ENCODE measurements around the gene ATMIN. TPM values are rescaled to one million over a fixed set of nuclear protein-coding genes. Genes with fewer than 3 reads are reported as not detected.

Gene ATMIN
- total RNA-seq, 1 donor from 2014 or later, result 40.0 TPM

- FAIRE-seq (no peak), DNase-seq (ENCODE audit: low read depth) (no peak)
- Mint-ChIP-seq H3K27ac (ENCODE audit: unreplicated experiment) (no peak overlapping the region), H3K27me3 (ENCODE audit: low read depth, unreplicated experiment) (no peaks in the 10 kb centered on the region), H3K4me3 (ENCODE audit: unreplicated experiment) (no peak overlapping the region), H3K4me1 (ENCODE audit: low read depth, unreplicated experiment) (no peaks in the 10 kb centered on the region), H3K36me3 (ENCODE audit: low read depth, unreplicated experiment) (no peaks in the 10 kb centered on the region), H3K9me3 (ENCODE audit: unreplicated experiment) (no peaks in the 10 kb centered on the region)
- peak overlapping the region; percentile 92 for H3K9ac ChIP-seq (ENCODE audit: low read length)
- peak overlapping the region; percentile 96 for H2AFZ ChIP-seq (ENCODE audit: low read depth, low read length)
- H3K27ac ChIP-seq (ENCODE audit: low read depth, low read length), result peak overlapping the region; percentile 91
- no peak for TF ChIP-seq CTCF (IDR thresholded peaks at IDR 0.05; ENCODE audit: insufficient read depth, low read depth, low read length)
- no peak for TF ChIP-seq EZH2 (IDR thresholded peaks at IDR 0.05; ENCODE audit: insufficient read depth, low read length)
- H3K4me2 ChIP-seq (ENCODE audit: low read length), result peak overlapping the region; percentile 93
- H3K36me3 ChIP-seq (ENCODE audit: insufficient read depth, low read length), result no peaks in the 10 kb centered on the region
- H4K20me1 ChIP-seq (ENCODE audit: insufficient read depth, low read length), result no peaks in the 10 kb centered on the region
- H3K79me2 ChIP-seq (ENCODE audit: insufficient read depth, low read length), result no peaks in the 10 kb centered on the region
- H3K4me3 ChIP-seq (ENCODE audit: insufficient read depth, low read depth, low read length), result peak overlapping the region; percentile 77
- no peaks in the 10 kb centered on the region for H3K9me3 ChIP-seq (ENCODE audit: insufficient read depth, low read depth, low read length)
- no peaks in the 10 kb centered on the region for H3K27me3 ChIP-seq (ENCODE audit: insufficient read depth, low read length)
- peaks cover 3% of the 10 kb centered on the region for H3K4me1 ChIP-seq (ENCODE audit: insufficient read depth, low read length)
Measured at GRCh38 chr16:81076566-81077075, 41.0 kb downstream of the ATMIN start.

GRCh38 chr16:81077076-81077940 is 41.7 kb downstream of the ATMIN start, which contains the start of gene C16orf46:
Gene C16orf46 (minus strand): TSS chr16:81077238. CDS start chr16:81063955, 13,283 bp downstream.
- no peak within 1 kb of the TSS for H3K27ac Mint-ChIP-seq (ENCODE audit: unreplicated experiment)
- TF ChIP-seq CTCF (IDR thresholded peaks at IDR 0.05; ENCODE audit: insufficient read depth, low read depth, low read length) (no peak), EZH2 (IDR thresholded peaks at IDR 0.05; ENCODE audit: insufficient read depth, low read length) (no peak)
- peak within 1 kb of the TSS; percentile 77 for H3K4me3 ChIP-seq (ENCODE audit: insufficient read depth, low read depth, low read length)
- peak; percentile 91 for DNase-seq (ENCODE audit: low read depth)
- peak within 1 kb of the TSS; percentile 91 for H3K27ac ChIP-seq (ENCODE audit: low read depth, low read length)
- H2AFZ ChIP-seq (ENCODE audit: low read depth, low read length), result peak within 1 kb of the TSS; percentile 96
- peak within 1 kb of the TSS; percentile 92 for H3K9ac ChIP-seq (ENCODE audit: low read length)
- no peaks in the 10 kb centered on the region for H3K36me3 Mint-ChIP-seq (ENCODE audit: low read depth, unreplicated experiment)
- H3K9me3 ChIP-seq (ENCODE audit: insufficient read depth, low read depth, low read length), result no peaks in the 10 kb centered on the region
- no peaks in the 10 kb centered on the region for H3K27me3 Mint-ChIP-seq (ENCODE audit: low read depth, unreplicated experiment)
- H3K36me3 ChIP-seq (ENCODE audit: insufficient read depth, low read length), result no peaks in the 10 kb centered on the region
- no peaks in the 10 kb centered on the region for H3K9me3 Mint-ChIP-seq (ENCODE audit: unreplicated experiment)
- peaks cover 3% of the 10 kb centered on the region for H3K4me1 ChIP-seq (ENCODE audit: insufficient read depth, low read length)
- no peak within 1 kb of the TSS for H3K4me3 Mint-ChIP-seq (ENCODE audit: unreplicated experiment)
- no peaks in the 10 kb centered on the region for H3K27me3 ChIP-seq (ENCODE audit: insufficient read depth, low read length)
- no peaks in the 10 kb centered on the region for H3K79me2 ChIP-seq (ENCODE audit: insufficient read depth, low read length)
- no peaks in the 10 kb centered on the region for H4K20me1 ChIP-seq (ENCODE audit: insufficient read depth, low read length)
- FAIRE-seq, result peak; percentile 5
- peak within 1 kb of the TSS; percentile 93 for H3K4me2 ChIP-seq (ENCODE audit: low read length)
- H3K4me1 Mint-ChIP-seq (ENCODE audit: low read depth, unreplicated experiment), result no peaks in the 10 kb centered on the region
